Activated T-cell treated with anti-CD3 and anti-CD28 coated beads for 48 hours (primary cell): ENCODE measurements around the gene FOXB2.
A peak's percentile ranks its signal among the peaks of the same experiment; 100 is the strongest.
"Not testable (repeated sequence)": the region's sequence is repeated elsewhere in the genome, so short reads cannot be mapped to it uniquely, and the experiment has no call there.

Experiments
- DNase-seq: peaks from one replicate; pipeline ENCODE4 v3.0.0-alpha.2; 2020; ENCODE audit warnings: low read depth

FOXB2 gene

GRCh38 chr9:77019236-77019925, at the start of gene FOXB2:
FOXB2 (plus strand) TSS chr9:77019655; CDS start chr9:77019655, 0 bp downstream.
- DNase-seq = no peak

- no peak for DNase-seq
These were observed 49.7 kb upstream of the FOXB2 start for GRCh38 chr9:76969716-76970115.

- not testable (repeated sequence) for DNase-seq
These were observed 40.6 kb upstream of the FOXB2 start for GRCh38 chr9:76978831-76979230.

- DNase-seq = no peak
These were observed 38.9 kb upstream of the FOXB2 start for GRCh38 chr9:76980566-76980965.

- no peak for DNase-seq
These were observed 35.0 kb upstream of the FOXB2 start for GRCh38 chr9:76984486-76984885.

- no peak for DNase-seq
These were observed 33.9 kb upstream of the FOXB2 start for GRCh38 chr9:76985581-76985980.

- DNase-seq = no peak
These were observed 31.8 kb upstream of the FOXB2 start for GRCh38 chr9:76987594-76988200.

- DNase-seq = no peak
These were observed 30.5 kb upstream of the FOXB2 start for GRCh38 chr9:76988941-76989340.

- DNase-seq = no peak
These were observed 30.0 kb upstream of the FOXB2 start for GRCh38 chr9:76989501-76989900.

- no peak for DNase-seq
These were observed 22.8 kb upstream of the FOXB2 start for GRCh38 chr9:76996700-76997099.

- no peak for DNase-seq
These were observed 20.2 kb upstream of the FOXB2 start for GRCh38 chr9:76999261-76999660.

GRCh38 chr9:77000330-77000729, 19.1 kb upstream of the FOXB2 start:
- DNase-seq = no peak

GRCh38 chr9:77003366-77003765, 16.1 kb upstream of the FOXB2 start:
- no peak for DNase-seq

- no peak for DNase-seq
These were observed 14.2 kb upstream of the FOXB2 start for GRCh38 chr9:77005216-77005615.

GRCh38 chr9:77010527-77010926, 8.9 kb upstream of the FOXB2 start:
- no peak for DNase-seq

- DNase-seq = peak; percentile 70
These were observed 7.3 kb upstream of the FOXB2 start for GRCh38 chr9:77011973-77012821.

GRCh38 chr9:77013206-77013931, 6.1 kb upstream of the FOXB2 start:
- no peak for DNase-seq

GRCh38 chr9:77013932-77014596, 5.4 kb upstream of the FOXB2 start:
- no peak for DNase-seq

- no peak for DNase-seq
These were observed 4.7 kb upstream of the FOXB2 start for GRCh38 chr9:77014597-77015263.

- DNase-seq = no peak
These were observed 4.0 kb upstream of the FOXB2 start for GRCh38 chr9:77015327-77016048.

GRCh38 chr9:77016121-77016525, 3.3 kb upstream of the FOXB2 start:
- no peak for DNase-seq
